ENCODE results near the gene ATF7IP2. TPM values are rescaled to one million over a fixed set of nuclear protein-coding genes. Genes with fewer than 3 reads are reported as not detected.

ATF7IP2 gene
- total and polyA plus RNA-seq, 11 donors, result 32.4 to 54.7 (median 43.2) TPM

DNA sequence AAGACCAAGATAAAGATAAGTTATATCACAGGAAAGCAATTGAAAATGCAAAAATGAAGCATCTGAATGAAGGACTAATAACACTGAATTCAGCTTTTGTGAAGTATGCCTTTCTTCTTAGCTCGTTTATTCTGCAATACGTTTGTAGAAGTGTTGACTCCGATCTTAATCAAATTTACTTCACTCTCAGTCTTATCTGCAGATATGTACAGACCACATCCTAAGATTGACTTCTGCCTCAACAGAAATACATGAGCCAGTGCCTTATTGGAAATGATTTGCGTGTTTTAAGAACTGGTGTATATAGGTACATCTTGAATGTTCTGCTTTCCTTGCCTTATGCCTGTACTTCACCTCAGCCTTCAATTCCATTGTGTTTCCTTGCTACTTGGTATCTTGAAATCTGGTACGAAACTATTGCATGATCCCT is 1.3 kb downstream of the ATF7IP2 start:
- WGBS, 4 donors, result 50 to 60% (median 58%) methylated on average over 5 of the region's 5 CpGs
- intact Hi-C loops (cut with DNase I), result loop anchor here in 3 of 10 donors (2.0 to 10.0 kb wide), 4 partner anchors 18 to 440 kb away; no protein-coding TSS in a partner anchor

DNA sequence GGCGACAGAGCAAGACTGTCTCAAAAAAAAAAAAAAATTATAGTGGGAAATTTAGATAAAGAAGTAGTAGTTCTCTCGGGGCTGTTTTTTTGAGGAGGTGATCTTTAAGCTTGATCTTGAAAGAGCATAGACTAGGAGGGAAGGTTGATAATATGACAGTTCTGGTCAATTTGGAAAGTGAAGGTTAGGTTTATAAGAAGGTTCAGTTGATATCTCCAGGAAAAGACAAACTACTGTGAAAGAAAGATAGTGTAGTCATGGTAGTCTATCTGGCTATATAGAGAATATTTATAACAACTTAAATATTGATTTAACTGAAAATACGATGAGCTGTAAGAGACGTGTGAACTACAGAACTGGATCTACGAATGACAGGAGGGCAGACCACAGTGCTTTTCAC is 3.1 kb downstream of the ATF7IP2 start:
- TF ChIP-seq, protein P1, sequence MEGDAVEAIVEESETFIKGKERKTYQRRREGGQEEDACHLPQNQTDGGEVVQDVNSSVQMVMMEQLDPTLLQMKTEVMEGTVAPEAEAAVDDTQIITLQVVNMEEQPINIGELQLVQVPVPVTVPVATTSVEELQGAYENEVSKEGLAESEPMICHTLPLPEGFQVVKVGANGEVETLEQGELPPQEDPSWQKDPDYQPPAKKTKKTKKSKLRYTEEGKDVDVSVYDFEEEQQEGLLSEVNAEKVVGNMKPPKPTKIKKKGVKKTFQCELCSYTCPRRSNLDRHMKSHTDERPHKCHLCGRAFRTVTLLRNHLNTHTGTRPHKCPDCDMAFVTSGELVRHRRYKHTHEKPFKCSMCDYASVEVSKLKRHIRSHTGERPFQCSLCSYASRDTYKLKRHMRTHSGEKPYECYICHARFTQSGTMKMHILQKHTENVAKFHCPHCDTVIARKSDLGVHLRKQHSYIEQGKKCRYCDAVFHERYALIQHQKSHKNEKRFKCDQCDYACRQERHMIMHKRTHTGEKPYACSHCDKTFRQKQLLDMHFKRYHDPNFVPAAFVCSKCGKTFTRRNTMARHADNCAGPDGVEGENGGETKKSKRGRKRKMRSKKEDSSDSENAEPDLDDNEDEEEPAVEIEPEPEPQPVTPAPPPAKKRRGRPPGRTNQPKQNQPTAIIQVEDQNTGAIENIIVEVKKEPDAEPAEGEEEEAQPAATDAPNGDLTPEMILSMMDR (IDR thresholded peaks at IDR 0.05), result no peak
- TF ChIP-seq POLR2A (IDR thresholded peaks at IDR 0.05), result no peak
- DNase-seq (no peak), ATAC-seq (no peak)
- Histone ChIP-seq H3K9me3 (peaks cover 0 to 9% (median 0%) of the 10 kb centered on the region in 12 donors), H3K4me3 (no peak overlapping the region), H3K36me3 (peaks cover 0 to 5% (median 0%) of the 10 kb centered on the region in 9 donors), H3K27ac (no peak overlapping the region), H3K4me1 (peaks cover 0 to 21% (median 9%) of the 10 kb centered on the region in 12 donors), H3K27me3 (no peaks in the 10 kb centered on the region)
- 67 to 74% (median 68%) methylated on average over 5 of the region's 5 CpGs for WGBS, 4 donors
- intact Hi-C loops (cut with DNase I), result loop anchor here in 2 of 10 donors (5.0 to 10.0 kb wide), 3 partner anchors 118 to 438 kb away; no protein-coding TSS in a partner anchor

More for the DNA sequence above, 1.3 kb downstream of the ATF7IP2 start:
- TF ChIP-seq, protein P1 (IDR thresholded peaks at IDR 0.05), result no peak
- no peak for TF ChIP-seq POLR2A (IDR thresholded peaks at IDR 0.05)
- ATAC-seq (no peak), DNase-seq (no peak)
- H3K27me3 ChIP-seq, result no peaks in the 10 kb centered on the region
- H3K4me3 ChIP-seq, result peak overlapping the region in 11 of 12 donors; percentile 55 to 88 (median 79)
- H3K4me1 ChIP-seq, result peaks cover 0 to 21% (median 9%) of the 10 kb centered on the region in 12 donors
- H3K9me3 ChIP-seq, result peaks cover 0 to 9% (median 0%) of the 10 kb centered on the region in 12 donors
- peaks cover 0 to 5% (median 0%) of the 10 kb centered on the region in 9 donors for H3K36me3 ChIP-seq
- peak overlapping the region in 2 of 12 donors; percentile 90 to 91 for H3K27ac ChIP-seq

DNA sequence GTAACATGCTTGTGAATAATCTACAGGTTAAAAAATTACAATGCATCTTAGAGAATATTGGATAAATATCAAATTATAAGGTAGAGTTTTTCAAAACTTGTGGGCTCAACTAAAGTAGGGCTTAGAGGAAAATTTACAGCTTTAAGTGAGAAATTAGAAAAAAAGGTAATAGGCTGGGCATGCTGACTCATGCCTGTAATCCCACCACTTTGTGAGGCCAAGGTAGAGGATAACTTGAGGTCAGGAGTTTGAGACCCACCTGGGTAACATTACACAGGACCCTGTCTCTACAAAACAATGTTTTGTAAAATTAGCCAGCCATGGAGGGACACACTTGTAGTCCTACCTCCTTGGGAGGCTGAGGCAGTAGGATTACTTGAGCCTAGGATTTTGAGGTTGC is 4.5 kb downstream of the ATF7IP2 start:
- Histone ChIP-seq H3K4me1 (peaks cover 0 to 21% (median 9%) of the 10 kb centered on the region in 12 donors), H3K4me3 (no peak overlapping the region), H3K36me3 (peaks cover 0 to 5% (median 0%) of the 10 kb centered on the region in 9 donors), H3K27ac (no peak overlapping the region), H3K27me3 (no peaks in the 10 kb centered on the region), H3K9me3 (peaks cover 0 to 2% (median 0%) of the 10 kb centered on the region in 12 donors)
- intact Hi-C loops (cut with DNase I), result no loop called here
- ATAC-seq, result no peak
- no peak for DNase-seq
- TF ChIP-seq POLR2A (IDR thresholded peaks at IDR 0.05), result no peak
- TF ChIP-seq, protein P1 (IDR thresholded peaks at IDR 0.05), result no peak

DNA sequence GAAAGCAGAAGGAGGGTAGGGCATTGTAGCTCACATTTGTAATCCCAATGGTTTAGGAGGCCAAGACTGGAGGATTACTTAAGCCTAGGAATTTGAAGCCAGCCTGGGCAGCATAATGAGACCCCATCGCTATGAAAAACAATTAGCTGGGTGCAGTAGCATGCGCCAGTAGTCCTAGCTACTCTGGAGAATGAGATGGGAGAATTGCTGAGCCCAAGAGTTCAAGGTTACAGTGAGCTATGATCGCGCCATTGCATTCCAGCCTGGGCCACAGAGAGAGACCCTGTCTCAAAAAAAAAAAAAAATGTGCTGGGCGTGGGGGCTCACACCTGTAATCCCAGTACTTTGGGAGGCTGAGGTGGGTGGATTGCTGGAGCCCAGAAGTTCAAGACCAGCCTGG is 5.0 kb downstream of the ATF7IP2 start:
- TF ChIP-seq, protein P1 (IDR thresholded peaks at IDR 0.05), result no peak
- no peak for ATAC-seq
- no peaks in the 10 kb centered on the region for H3K9me3 ChIP-seq
- WGBS, 4 donors, result 95 to 99% (median 97%) methylated on average over 5 of the region's 5 CpGs
- H3K4me3 ChIP-seq, result no peak overlapping the region
- H3K36me3 ChIP-seq, result peaks cover 0 to 5% (median 0%) of the 10 kb centered on the region in 9 donors
- no peak overlapping the region for H3K27ac ChIP-seq
- peaks cover 0 to 21% (median 9%) of the 10 kb centered on the region in 12 donors for H3K4me1 ChIP-seq
- intact Hi-C loops (cut with DNase I), result no loop called here
- DNase-seq, result no peak
- H3K27me3 ChIP-seq, result no peaks in the 10 kb centered on the region
